Measurements from ENCODE around the gene RHOH.

DNA sequence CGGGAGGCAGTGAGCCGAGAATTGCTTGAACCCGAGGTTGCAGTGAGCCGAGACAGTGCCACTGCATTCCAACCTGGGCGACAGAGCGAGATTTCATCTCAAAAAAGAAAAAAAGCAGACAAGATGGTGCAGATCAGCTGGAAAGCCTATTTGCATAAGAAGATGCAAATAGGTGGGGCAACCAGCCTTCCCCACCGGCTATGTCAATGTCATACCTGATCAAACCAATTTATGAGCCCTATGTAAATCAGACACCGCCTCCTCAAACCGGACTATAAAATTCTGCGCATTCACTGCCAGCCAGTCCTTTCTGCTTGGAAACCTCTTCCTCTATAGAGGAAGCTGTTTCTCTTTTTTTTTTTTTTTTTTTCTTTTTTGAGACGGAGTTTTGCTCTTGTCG, 73.8 kb downstream of the RHOH start:
- TF ChIP-seq GATA3 (IDR thresholded peaks at IDR 0.05; ENCODE audit: low read depth, low read length) (no peak), GATA2 (IDR thresholded peaks at IDR 0.05; ENCODE audit: low read depth, low read length) (no peak)
